HG03565 (cell line): ENCODE measurements around the gene SPR.

ENCODE experiments used
- ATAC-seq: cut with Tn5 transposase; IDR thresholded peaks from one replicate; pipeline ENCODE4 v1.9.1; 2021; ENCODE audit warnings: mild to moderate bottlenecking, moderate library complexity; ENCODE audit not compliant: unreplicated experiment

Gene SPR

DNA sequence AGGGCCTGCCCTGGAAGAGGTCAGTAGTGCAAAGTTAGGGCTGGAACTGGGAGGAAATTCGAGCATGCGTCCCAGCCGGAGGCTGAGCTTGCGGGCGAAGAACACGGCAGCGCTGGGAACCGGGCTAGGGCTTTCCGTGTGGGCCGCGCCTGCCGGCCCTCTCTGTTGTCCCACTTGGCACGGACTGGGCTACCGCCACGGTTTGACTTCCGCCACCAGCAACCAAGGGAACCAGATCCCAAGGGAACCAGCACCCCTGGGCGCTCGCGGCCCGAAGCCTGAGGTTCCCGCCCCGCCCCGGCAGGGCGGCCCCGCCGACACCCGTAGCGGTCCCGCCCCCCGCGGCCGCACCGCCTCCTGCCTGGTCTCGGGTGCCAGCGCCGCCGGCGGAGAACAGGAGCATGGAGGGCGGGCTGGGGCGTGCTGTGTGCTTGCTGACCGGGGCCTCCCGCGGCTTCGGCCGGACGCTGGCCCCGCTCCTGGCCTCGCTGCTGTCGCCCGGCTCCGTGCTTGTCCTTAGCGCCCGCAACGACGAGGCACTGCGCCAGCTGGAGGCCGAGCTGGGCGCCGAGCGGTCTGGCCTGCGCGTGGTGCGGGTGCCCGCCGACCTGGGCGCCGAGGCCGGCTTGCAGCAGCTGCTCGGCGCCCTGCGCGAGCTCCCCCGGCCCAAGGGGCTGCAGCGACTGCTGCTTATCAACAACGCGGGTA lies at the start of gene SPR:
Gene SPR, plus strand, starts transcription at position 377 of the 708 bp plus-strand sequence. Its CDS starts 25 bp downstream, at position 402.
- peak; percentile 86 for ATAC-seq

DNA sequence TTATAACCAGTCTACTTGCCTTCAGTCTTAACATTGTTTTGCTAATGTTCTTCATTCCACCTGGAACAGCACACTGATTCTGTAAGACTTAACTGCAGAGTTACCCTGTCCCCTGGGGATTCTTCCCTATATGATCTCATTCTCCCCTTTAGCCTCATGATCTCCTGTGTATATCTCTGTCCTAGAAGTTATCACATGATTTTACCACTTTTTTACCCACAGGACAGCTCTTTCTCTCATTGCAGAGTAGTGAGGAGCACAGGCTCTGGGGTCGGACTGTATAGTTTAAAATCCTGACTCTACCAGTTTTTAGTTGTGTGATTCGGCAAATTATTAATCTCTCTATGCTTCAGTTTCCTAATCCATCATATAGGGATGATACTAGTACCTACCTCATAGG lies 47.1 kb upstream of the SPR start:
- no peak for ATAC-seq

DNA sequence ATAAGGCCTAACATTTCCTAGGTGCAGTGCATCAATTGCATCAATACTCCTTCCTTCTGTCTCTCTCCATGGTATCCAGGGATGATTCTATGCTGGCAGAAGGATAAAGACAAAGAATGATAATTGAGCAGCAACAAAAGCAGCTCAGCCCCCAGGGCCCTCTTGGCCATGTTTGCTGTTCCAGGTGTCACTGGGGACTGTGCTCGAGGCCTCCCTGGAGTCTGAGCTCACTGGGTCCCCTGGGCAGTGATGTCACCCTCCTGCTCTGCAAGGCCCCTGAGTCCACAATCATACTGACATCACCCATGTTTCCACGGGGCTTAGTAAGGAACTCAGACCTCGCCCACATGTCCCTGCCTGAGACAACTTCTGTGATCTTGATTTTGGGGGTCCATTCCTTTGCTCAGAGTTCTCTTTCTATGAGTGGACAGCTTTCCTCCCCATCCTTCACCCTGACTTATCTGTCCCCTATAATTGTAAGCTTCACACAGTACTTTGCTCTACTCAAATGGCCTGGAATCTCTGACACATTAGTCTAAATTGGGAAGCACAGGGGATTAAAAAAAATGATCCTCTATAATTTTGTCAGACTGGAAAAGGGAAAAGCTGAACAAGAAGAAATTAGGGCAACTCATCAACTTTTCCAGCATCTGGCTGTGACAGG lies 45.6 kb upstream of the SPR start:
- ATAC-seq: no peak

DNA sequence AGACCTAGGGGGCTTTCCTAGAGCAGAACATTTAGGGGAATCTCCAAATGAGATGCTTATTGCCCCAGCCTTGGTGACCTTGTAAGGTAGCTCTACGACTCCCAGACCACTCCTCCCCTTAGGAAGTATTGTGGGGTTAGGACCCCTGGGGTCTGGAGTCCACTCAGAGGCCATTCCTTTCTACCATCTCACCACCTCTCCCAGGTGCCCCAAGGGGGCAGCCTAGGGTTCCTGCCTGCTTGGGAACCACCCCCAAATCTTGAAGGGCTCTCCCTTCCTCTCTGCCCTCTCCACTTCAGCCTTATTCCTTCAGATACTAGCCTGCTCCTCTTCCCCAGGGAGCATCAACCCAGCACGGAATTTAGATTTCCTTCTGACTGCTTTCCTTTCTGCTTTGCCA lies 43.9 kb upstream of the SPR start:
- ATAC-seq: no peak

DNA sequence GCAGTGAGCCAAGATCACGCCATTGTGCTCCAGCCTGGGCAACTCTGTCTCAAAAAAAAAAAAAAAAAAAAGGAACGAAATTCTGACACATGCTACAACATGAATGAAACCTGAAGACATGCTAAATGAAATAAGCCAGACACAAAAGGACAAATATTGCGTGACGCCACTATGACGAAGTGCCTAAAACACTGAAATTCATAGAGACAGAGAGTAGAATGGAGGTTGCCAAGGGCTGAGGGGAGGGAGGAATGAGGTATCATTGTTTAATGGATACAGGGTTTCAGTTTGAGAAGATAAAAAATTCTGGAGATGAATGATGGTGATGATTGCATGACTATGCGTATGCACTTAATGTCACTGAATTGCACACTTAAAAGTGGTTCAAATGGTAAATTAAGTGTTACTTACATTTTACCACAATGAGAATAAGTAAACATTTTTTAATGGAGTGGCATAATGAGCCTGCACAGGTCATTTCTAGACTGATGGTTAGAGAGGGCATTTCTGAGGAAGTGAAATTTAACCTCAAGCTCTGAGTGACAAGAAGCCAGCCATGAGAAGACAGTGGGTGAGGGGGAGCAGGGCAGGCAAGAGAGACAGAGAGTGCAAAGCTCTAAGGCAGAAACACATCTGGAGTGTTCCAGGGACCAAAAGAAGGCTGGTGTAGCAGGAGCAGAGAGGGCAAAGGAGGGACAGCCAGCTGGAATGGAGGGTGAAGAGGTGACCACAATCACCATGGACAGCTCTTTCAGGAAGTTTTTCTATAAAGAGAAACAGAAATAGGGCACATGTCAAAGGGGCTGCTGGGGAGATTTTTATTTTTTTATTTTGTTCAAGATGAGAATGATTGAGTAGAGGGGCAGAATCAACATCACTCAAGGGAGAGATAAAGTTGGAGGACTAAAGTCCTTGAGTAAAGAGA lies 40.8 kb upstream of the SPR start:
- peak; percentile 91 for ATAC-seq

DNA sequence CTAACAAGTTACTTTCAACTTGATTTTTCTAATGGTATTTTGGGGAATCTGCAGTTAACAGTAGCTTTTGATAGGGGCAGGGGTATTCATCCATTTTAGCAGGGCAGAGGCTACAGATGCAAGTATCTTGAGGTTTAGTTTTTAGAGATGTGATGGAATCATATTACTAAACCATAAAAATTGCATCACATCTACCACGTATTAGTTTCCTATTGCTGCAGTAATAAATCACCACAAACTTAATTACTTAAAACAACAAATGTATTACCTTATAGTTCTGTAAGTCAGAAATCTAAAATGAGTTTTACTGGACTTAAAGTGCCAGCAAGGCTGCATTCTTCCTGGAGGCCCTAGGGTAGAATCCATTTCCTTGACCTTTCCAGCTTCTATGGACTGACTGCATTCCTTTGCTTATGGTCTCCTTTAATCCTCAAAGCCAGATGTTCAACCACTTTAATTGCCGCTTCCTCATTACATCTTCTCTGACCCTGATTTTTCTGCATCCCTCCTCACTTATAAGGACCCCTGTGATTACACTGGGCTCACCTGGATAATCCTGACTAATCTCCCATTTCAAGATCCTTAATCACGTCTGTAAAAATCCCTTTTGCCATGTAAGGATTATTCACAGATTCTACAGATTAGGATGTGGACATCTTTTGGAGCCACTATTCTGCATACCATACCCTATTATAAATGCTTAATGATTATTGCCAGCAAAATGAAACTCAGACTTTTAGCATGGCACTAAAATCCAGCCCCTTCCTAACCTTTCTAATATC lies 39.5 kb upstream of the SPR start:
- no peak for ATAC-seq

DNA sequence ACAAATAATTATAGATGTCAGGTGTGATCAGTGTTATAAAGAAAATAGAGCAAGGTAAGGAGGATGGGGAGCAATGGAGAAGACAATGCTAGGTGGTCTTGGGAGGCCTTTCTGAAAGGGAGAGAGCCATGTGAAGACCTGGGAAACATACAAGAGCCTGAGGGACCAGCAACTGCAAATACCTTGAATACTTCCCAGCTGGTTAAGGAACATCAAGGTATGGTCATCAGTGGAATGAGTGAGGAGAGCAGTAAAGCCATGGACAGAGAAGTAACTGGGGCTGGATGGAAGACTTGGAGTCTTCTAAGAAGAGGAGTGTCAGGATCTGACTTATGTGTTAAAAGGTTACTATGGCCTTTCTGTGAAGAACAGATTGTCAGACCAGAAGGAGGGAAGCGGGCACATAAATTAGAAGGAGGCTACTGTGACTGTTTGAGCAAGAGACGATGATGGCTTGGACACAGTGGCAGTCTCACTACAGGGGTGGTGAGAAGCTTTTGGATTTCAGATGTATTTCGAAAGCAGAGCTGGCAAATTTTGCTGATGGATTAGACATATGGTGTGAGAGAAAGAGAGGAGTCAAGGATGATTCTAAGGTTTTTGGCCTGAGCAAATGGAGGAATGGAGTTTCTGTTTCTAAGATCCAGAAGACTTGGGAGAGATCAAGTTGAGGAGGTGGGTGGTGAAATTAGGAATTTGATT lies 38.6 kb upstream of the SPR start:
- no peak for ATAC-seq

DNA sequence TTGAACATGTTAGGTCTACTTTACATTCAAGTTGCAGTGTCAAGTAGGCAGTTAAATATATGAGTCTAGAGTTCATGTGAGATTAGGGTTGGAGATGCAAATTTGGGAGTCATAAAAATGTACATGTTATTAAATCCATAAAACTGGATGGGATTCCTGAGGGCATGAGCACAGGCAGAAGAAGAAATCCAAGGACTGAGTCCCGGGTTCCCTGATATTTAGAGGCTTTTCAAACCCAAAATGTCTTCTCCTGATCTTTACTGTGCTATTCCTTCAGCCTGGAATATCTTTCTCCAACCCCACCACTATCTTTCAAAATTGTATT lies 38.1 kb upstream of the SPR start:
- ATAC-seq: no peak

DNA sequence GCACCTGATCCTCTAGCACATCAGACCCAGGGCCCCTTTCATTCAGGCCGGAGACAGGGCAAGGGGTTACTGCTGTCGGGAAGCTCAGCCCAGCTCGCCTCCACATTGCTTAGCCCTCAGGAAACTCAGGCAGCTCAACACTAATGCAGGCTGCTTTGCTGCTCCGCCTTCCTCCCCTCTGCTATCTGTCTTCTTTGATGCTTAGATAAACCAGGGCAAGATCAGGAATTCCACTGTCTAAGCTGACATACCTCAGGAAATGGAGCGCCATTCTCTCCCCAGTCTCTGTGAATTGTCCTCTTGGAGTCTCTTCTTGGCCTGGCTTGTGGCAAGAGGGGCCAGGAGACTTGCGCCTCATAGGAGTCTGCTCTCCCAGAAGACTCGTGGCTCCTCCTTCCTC lies 35.9 kb upstream of the SPR start:
- no peak for ATAC-seq

DNA sequence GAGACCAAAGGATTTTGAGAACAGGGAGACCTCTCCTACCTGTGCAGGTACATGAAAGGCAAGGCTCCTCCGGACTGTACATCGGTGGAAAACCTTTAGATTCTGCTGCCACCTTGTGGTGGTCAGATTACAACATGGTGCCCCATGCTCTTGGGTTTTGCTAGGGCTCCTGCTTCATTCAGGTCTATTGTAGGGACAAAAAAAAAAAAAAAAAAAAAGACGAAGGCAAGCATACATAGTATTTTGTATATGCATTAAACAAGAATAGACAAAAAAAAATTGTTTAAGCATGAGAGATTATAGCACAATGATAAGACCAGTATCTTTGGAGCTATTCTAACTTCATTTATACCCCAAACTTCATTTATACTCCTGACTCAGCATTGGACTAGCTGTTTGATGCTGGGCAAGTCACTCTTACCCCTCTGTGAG lies 27.4 kb upstream of the SPR start:
- ATAC-seq: peak; percentile 51

DNA sequence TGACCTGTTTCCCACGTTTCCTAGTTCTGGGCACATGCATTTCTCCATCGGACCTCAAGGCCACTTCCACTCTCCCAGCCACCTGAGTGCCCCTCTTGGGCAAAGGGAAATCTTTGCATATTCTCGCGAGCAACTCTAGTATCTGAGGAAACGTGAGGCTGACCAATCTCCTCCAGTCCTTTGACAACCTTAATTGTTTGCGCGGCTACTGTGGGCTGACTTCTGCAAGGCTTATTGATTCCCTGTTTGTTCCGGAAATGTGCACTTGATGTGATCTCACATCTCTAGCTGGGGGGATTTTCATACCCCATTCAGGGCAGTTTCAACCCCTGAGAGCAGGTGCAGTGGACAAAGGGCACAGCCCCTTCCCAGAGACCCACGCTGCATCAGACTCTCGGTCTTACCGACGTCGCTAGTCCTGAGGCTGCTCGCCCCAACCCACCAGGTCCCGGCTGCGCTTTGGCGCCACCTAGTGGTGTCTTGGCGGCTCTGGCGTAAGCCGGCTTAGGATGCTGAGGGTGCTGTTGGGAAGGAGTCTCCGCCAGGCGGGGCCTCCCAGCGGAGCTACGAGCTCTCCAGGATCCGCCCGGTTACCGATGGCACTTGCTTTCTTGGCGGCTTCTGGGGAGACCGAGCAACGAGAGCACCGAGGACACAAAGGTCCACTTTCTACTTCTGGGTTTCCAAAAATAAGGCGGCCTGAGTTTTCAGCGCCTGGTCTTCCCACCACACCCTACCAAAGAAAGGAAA lies 24.8 kb upstream of the SPR start:
- ATAC-seq: peak; percentile 87

DNA sequence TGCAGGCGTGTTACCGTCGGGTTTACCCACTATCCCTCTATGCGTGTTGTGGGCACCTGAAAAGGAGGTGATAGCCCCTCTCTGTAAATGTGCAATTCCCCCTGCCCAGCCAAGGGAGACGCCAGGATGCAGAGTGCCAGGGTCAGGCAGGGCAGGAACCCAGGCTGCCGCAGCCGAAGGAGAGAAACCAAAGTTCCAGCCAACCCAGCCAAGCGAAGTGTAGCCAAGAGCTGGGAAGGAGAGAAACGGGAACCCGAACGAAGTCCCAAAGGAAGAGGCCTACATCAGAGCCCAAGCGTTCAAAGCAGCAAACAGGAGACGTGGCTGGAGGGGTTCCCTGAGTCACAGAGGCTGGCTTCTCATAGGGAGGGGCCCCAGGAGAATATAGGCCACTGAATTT lies 24.2 kb upstream of the SPR start:
- ATAC-seq: no peak

DNA sequence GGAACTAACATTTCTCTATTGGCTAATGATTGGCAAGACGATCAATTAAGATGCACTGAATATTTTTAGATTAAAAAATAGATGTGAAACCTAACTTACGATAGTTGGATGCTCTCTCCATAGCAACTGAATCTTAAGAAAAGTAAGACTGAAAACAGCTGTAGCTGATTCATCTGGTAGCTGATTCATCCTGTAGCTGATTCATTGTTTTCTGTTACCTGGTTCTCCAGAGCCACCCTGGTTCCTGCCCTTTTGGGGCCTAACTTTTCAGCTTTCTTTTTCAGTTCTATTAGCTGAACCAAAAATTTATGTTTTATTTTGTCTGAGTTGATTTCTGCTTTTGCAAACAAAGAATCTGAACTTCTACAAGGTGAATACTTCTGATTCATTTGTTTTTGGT lies 22.7 kb upstream of the SPR start:
- ATAC-seq: peak; percentile 59

DNA sequence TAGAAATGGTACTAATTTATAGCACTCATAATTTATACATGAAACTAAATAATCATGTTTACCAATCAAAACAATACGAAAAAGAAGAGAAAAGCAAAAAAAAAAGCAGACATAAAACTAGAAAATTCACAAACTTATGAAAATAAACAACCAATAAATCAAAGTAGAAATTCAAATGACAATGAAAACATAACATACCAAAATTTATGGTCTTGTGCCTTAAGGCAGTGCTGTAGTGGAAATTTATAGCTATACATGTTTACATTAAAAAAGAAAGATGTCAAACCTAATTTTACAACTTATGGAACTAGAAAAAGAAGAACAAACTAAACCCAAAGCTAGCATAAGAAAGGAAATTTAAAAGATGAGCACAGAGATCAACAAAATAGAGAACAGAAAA lies 16.1 kb upstream of the SPR start:
- no peak for ATAC-seq

DNA sequence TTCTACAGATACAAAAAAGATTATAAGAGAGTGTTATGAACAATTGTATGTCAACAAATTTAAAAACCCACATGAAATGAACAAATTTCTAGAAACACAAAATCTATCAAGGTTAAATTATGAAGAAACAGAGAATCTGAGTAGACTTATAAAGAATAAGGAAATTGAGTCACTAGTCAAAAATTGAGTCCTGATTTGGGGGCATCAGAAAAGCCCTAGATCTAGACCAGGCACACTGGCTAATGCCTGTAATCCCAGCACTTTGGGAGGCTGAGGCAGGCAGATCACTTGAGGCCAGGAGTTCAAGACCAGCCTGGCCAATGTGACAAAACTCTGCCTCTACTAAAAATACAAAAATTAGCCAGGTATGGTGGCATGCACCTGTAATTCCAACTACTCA lies 15.3 kb upstream of the SPR start:
- no peak for ATAC-seq

DNA sequence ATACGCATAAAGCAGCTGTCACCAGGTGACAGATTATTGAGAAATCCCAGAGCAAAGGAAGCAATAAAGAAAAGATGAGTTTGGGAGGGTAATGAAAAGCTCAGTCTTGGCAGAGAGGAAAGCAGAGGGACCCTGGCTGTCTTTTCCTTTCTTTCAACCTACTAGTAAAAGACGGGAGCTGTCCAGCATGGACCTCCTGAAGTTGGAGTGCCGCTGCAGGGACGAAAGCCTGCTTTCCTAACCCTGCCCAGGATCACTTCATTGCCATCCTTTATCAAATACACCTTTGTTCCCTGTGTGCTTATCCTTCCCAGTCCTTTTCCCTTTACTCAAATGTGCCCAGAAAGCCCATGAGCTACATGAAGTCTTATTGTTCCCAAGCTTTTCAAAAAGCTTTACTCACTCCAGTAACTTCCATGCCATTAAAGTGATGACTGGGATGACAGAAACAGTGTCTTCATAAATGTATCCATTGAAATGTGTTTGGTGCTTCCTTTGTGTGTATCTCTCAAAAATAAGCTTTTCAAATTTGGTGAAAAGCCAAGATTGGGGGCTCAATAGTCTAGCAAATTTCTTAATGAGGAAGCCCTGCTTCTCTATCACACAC lies 3.7 kb upstream of the SPR start:
- ATAC-seq: no peak

DNA sequence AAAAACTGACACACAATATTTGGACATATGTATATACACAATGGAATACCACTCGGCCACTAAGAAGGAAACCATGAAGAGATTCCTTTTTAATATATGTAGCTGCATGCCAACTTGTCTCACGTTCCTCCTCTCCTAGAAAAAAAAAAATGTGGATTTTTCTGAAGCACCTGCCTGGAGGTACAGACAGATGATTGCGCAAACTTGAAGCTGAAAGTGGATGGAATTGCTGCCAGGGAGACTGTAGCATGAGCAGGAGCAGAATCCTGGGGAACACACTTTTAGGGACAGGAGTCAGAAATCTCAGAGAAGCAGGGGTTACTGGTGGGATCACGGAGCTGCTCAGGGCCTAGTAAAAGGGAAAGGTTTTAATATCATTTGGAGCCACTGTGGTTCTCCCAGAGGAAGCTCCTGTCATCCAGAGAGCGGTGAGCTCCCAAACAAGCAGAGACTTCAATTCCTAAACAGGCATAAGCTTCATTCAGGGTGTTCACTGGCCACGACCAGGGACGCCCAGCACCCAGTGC lies 640 bp upstream of the SPR start:
- no peak for ATAC-seq

DNA sequence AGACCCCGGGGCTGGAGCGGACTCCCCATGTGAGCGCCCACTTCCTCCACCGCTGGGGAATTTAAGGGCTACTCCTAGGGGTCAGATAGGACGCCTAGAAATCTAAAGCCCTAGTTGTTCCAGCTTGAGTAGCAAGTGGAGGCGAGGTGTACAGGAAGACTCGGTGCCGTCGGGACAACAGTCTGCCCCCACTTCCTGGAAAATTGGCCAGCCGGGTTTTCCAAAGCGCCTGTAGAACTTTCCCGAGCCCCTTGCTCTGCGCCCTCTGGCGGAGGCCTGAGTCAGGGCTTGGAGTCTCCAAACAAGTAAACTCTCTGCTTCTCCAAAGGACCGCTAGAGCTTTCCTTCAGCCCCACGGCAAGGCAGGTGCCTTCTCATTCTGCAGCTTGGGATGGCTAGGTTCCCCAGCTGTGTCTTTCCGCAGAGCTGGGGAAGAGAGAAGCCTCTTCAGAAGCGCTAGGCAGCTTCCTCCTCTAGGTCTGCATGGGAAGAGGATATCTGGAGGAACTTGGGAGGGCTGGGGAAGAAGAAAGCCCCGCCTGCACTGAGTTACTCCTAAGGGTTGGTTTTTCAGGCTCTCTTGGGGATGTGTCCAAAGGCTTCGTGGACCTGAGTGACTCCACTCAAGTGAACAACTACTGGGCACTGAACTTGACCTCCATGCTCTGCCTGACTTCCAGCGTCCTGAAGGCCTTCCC lies 681 bp downstream of the SPR start:
- ATAC-seq: no peak
